H9 (cell line): ENCODE results near the gene MMP25. TPM values are rescaled to one million over a fixed set of nuclear protein-coding genes. Genes with fewer than 3 reads are reported as not detected.

ENCODE experiments used
- DNase-seq: peaks from one replicate; pipeline ENCODE4 v3.0.0-alpha.2; 2017
- H2AFZ ChIP-seq: one replicate; pipeline ENCODE4 v1.6.1; 2013; ENCODE audit warnings: mild to moderate bottlenecking, low read length, control low read depth, moderate library complexity
- H2AK5ac ChIP-seq: 2 replicates; pipeline ENCODE4 v1.6.1; 2013; ENCODE audit warnings: low read length, control low read depth, mixed read lengths; ENCODE audit not compliant: insufficient read length
- H2BK120ac ChIP-seq: one replicate; pipeline ENCODE4 v1.6.1; 2013; ENCODE audit warnings: low read depth, mild to moderate bottlenecking, low read length, control low read depth, inconsistent platforms; ENCODE audit not compliant: poor library complexity, severe bottlenecking
- H2BK12ac ChIP-seq: 2 replicates; pipeline ENCODE4 v1.6.1; 2013; ENCODE audit warnings: low read length, control low read depth, mixed read lengths, low read depth; ENCODE audit not compliant: insufficient read length
- H2BK15ac ChIP-seq: 2 replicates; pipeline ENCODE4 v1.6.1; 2013; ENCODE audit warnings: low read depth, low read length, control low read depth
- H2BK20ac ChIP-seq: one replicate; pipeline ENCODE4 v1.6.1; 2013; ENCODE audit warnings: low read depth, mild to moderate bottlenecking, low read length, control low read depth, inconsistent platforms; ENCODE audit not compliant: poor library complexity, severe bottlenecking
- H2BK5ac ChIP-seq: 2 replicates; pipeline ENCODE4 v1.6.1; 2013; ENCODE audit warnings: low read length, control low read depth, mixed read lengths; ENCODE audit not compliant: insufficient read length
- H3K14ac ChIP-seq: 2 replicates; pipeline ENCODE4 v1.6.1; 2013; ENCODE audit warnings: low read length, control low read depth; ENCODE audit not compliant: insufficient read depth
- H3K18ac ChIP-seq: 2 replicates; pipeline ENCODE4 v1.6.1; 2013; ENCODE audit warnings: low read depth, mild to moderate bottlenecking, mixed read lengths, low read length, control low read depth; ENCODE audit not compliant: insufficient read length
- H3K23ac ChIP-seq: 2 replicates; pipeline ENCODE4 v1.6.1; 2013; ENCODE audit warnings: low read length, control low read depth, mixed read lengths, low read depth; ENCODE audit not compliant: insufficient read length
- H3K23me2 ChIP-seq: 2 replicates; pipeline ENCODE4 v1.6.1; 2013; ENCODE audit warnings: low read depth, mild to moderate bottlenecking, mixed read lengths, low read length, control low read depth; ENCODE audit not compliant: insufficient read length, poor library complexity, severe bottlenecking
- H3K27ac ChIP-seq: 2 replicates; pipeline ENCODE4 v1.5.1; 2013; ENCODE audit warnings: low read length, control low read depth, mixed read lengths, low read depth; ENCODE audit not compliant: insufficient read length
- H3K27me3 ChIP-seq: 2 replicates; pipeline ENCODE4 v1.6.1; 2013; ENCODE audit warnings: low read length, control low read depth, inconsistent platforms; ENCODE audit not compliant: insufficient read depth
- H3K4ac ChIP-seq: 2 replicates; pipeline ENCODE4 v1.6.1; 2013; ENCODE audit warnings: low read depth, mild to moderate bottlenecking, control low read depth, inconsistent platforms, low read length, moderate library complexity
- H3K4me1 ChIP-seq: 2 replicates; pipeline ENCODE4 v1.6.1; 2013; ENCODE audit warnings: low read length, control low read depth, inconsistent platforms; ENCODE audit not compliant: insufficient read depth
- H3K4me2 ChIP-seq: 2 replicates; pipeline ENCODE4 v1.6.1; 2013; ENCODE audit warnings: low read length, control low read depth, mixed read lengths; ENCODE audit not compliant: insufficient read length, insufficient read depth
- H3K56ac ChIP-seq: 2 replicates; pipeline ENCODE4 v1.6.1; 2013; ENCODE audit warnings: low read depth, mild to moderate bottlenecking, mixed read lengths, low read length, control low read depth; ENCODE audit not compliant: insufficient read length
- H3K79me1 ChIP-seq: 2 replicates; pipeline ENCODE4 v1.6.1; 2013; ENCODE audit warnings: low read depth, mild to moderate bottlenecking, moderate library complexity, low read length, control low read depth, inconsistent platforms; ENCODE audit not compliant: insufficient read depth, poor library complexity, severe bottlenecking
- H3K79me2 ChIP-seq: 2 replicates; pipeline ENCODE4 v1.6.1; 2013; ENCODE audit warnings: low read length, control low read depth, inconsistent platforms; ENCODE audit not compliant: insufficient read depth
- H3K9ac ChIP-seq: 2 replicates; pipeline ENCODE4 v1.6.1; 2013; ENCODE audit warnings: low read length, control low read depth, mixed read lengths; ENCODE audit not compliant: insufficient read length; ENCODE audit errors: extremely low read depth
- H3K9me3 ChIP-seq: one replicate; pipeline ENCODE4 v1.6.1; 2013; ENCODE audit warnings: low read depth, low read length, inconsistent platforms; ENCODE audit not compliant: control insufficient read depth
- H3T11ph ChIP-seq: one replicate; pipeline ENCODE4 v1.6.1; 2013; ENCODE audit warnings: mild to moderate bottlenecking, low read length, control low read depth, inconsistent platforms
- H4K20me1 ChIP-seq: one replicate; pipeline ENCODE4 v1.6.1; 2013; ENCODE audit not compliant: control insufficient read depth, insufficient read length, insufficient read depth
- H4K5ac ChIP-seq: 2 replicates; pipeline ENCODE4 v1.6.1; 2013; ENCODE audit warnings: low read depth, mild to moderate bottlenecking, mixed read lengths, low read length, control low read depth; ENCODE audit not compliant: insufficient read length
- H4K8ac ChIP-seq: replicated peaks from 2 replicates; pipeline ENCODE4 v1.6.1; 2013; ENCODE audit warnings: low read length, control low read depth, mixed read lengths, low read depth; ENCODE audit not compliant: insufficient read length
- H4K91ac ChIP-seq: 2 replicates; pipeline ENCODE4 v1.6.1; 2013; ENCODE audit warnings: low read depth, mild to moderate bottlenecking, moderate library complexity, mixed read lengths, low read length, control low read depth; ENCODE audit not compliant: insufficient read length
- H3K27ac Mint-ChIP-seq, 3 experiments: 2 replicates in 2 of 3; 3 replicates in 1 of 3; pipeline ENCODE4 v1.8.0; 2020 to 2021; ENCODE audit warnings: mixed read lengths in 3 of 3, mild to moderate bottlenecking in 1 of 3, moderate library complexity in 1 of 3
- H3K27me3 Mint-ChIP-seq: 2 replicates; pipeline ENCODE4 v1.8.0; 2021; ENCODE audit warnings: low read depth, mild to moderate bottlenecking, moderate library complexity, mixed read lengths
- H3K36me3 Mint-ChIP-seq, 3 experiments: 2 replicates in 2 of 3; 3 replicates in 1 of 3; pipeline ENCODE4 v1.8.0; 2020 to 2021; ENCODE audit warnings: low read depth in 3 of 3, mixed read lengths in 3 of 3; ENCODE audit not compliant: insufficient read depth in 1 of 3
- H3K4me1 Mint-ChIP-seq, 2 experiments: 2 replicates each; pipeline ENCODE4 v1.8.0; 2020; ENCODE audit warnings: mixed read lengths in 2 of 2
- H3K4me3 Mint-ChIP-seq, 2 experiments: 2 replicates in 1 of 2; 3 replicates in 1 of 2; pipeline ENCODE4 v1.8.0; 2020 to 2021; ENCODE audit warnings: mild to moderate bottlenecking in 2 of 2, mixed read lengths in 2 of 2, moderate library complexity in 1 of 2
- H3K9me3 Mint-ChIP-seq, 2 experiments: 2 replicates in 1 of 2; 3 replicates in 1 of 2; pipeline ENCODE4 v1.8.0; 2020; ENCODE audit warnings: mild to moderate bottlenecking in 2 of 2, mixed read lengths in 2 of 2, moderate library complexity in 1 of 2
- CTCF ChIP-seq: fragments of 200-600 bp; sonication (generic); conservative IDR thresholded peaks from 3 replicates; pipeline ENCODE4 v1.8.0; 2021; ENCODE audit warnings: antibody characterized with exemption, mild to moderate bottlenecking
- WGBS: extraction: QIAGEN DNeasy Blood & Tissue Kit; methylation state at CpG from one replicate; pipeline ENCODE4 v1.1.7; 2013; ENCODE audit warnings: missing lambda C conversion rate, low lambda C conversion rate, mixed read lengths; ENCODE audit not compliant: insufficient read length; ENCODE audit errors: extremely low coverage; 5-methylcytosine and 5-hydroxymethylcytosine counted together
- total RNA-seq: library from RNA; stranded (reverse); gene quantifications from 2 replicates; pipeline ENCODE4 v1.2.1, GENCODE V29; 2021

Gene MMP25
- total RNA-seq, 1 experiment from 2014 or later: 13.5 TPM

DNA sequence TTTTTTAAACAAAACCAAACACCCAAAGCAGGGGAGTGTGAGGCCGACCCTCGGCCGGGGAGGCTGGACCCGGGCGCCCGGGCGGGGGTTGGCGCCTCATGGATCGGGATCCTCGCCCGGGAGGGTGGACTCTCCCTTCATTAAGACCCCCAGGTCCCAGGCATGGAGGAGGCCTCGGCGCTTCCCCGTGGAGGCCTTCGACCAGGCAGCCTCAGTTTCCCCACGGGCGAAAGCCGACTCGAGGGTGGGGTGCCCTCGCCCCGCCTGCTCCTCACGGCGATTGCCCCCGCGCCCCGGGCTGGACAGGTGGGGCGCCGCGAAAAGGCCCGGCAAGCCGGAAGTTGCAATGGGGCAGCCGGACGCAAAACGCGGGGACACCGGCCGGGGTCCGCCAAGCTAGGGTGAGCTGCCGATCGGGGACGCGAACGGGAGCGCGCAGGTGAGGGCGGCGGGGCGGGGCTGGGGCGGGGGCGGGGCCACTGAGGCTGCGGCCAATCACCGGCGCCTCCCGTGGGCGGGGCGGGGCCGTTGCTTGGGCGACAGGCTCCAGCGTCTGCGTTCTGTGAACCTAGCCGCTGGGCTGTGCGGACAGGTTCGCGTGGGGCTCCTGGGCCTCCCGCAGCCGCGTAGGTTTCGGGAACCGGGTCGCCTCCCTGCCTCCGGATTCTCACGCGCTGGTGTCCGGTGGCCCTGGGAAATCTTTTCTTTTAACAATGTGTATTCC, 60.0 kb downstream of the MMP25 start:
- peak; percentile 97 for DNase-seq
- H3T11ph ChIP-seq: no peak overlapping the region
- H3K4me1 ChIP-seq: peaks cover 3% of the 10 kb centered on the region
- no CpG with 5 or more reads among the region's 74 CpGs for WGBS
- Mint-ChIP-seq H3K4me3 (peak overlapping the region; percentile 56 to 82), H3K27ac (peak overlapping the region; percentile 98 to 99 (median 99); a peak in 5 of 7 replicates), H3K36me3 (no peaks in the 10 kb centered on the region; a peak in 2 of 7 replicates), H3K4me1 (peaks cover 21 to 26% of the 10 kb centered on the region in 2 experiments), H3K27me3 (no peaks in the 10 kb centered on the region), H3K9me3 (no peaks in the 10 kb centered on the region; a peak in 1 of 5 replicates)
- no peaks in the 10 kb centered on the region for H3K27me3 ChIP-seq
- H4K8ac ChIP-seq: no peak overlapping the region
- H3K4me2 ChIP-seq: peak overlapping the region; percentile 50
- H3K79me2 ChIP-seq: no peaks in the 10 kb centered on the region
- H2BK20ac ChIP-seq: no peak overlapping the region
- peak overlapping the region; percentile 93; the same call in 1 of the 2 replicates for H3K14ac ChIP-seq
- H3K4ac ChIP-seq: no peak overlapping the region
- H3K56ac ChIP-seq: no peak overlapping the region
- H4K20me1 ChIP-seq: no peaks in the 10 kb centered on the region
- H3K27ac ChIP-seq: no peak overlapping the region
- H3K18ac ChIP-seq: peak overlapping the region; percentile 88
- no peak overlapping the region for H2BK5ac ChIP-seq
- peak overlapping the region; percentile 70 for H3K9ac ChIP-seq
- H2AFZ ChIP-seq: no peak overlapping the region
- no peaks in the 10 kb centered on the region for H3K79me1 ChIP-seq
- H4K5ac ChIP-seq: no peak overlapping the region
- H4K91ac ChIP-seq: no peak overlapping the region
- H3K23me2 ChIP-seq: peaks cover 8% of the 10 kb centered on the region
- H3K23ac ChIP-seq: no peak overlapping the region
- TF ChIP-seq CTCF: no peak
- H2BK15ac ChIP-seq: no peak overlapping the region
- no peaks in the 10 kb centered on the region for H3K9me3 ChIP-seq
- no peak overlapping the region for H2BK12ac ChIP-seq
- H2AK5ac ChIP-seq: no peak overlapping the region
- H2BK120ac ChIP-seq: no peak overlapping the region

Other genes with a start within 250 kb of the MMP25 start
- not detected in 2 replicates for gene PRSS41, start 248.1 kb upstream of the MMP25 start, total RNA-seq
- not detected in 2 replicates for gene PRSS21, start 229.3 kb upstream of the MMP25 start, total RNA-seq
- not detected in 2 replicates for gene ZG16B, start 216.3 kb upstream of the MMP25 start, total RNA-seq
- gene PRSS22, start 188.4 kb upstream of the MMP25 start, total RNA-seq: 1.9 and 2.4 TPM in 2 replicates
- gene FLYWCH2, start 163.3 kb upstream of the MMP25 start, total RNA-seq: 16.5 and 20.9 TPM in 2 replicates
- gene FLYWCH1, start 134.6 kb upstream of the MMP25 start, total RNA-seq: 12.5 and 13.0 TPM in 2 replicates
- gene KREMEN2, start 82.3 kb upstream of the MMP25 start, total RNA-seq: 12.8 and 14.6 TPM in 2 replicates
- gene PAQR4, start 77.2 kb upstream of the MMP25 start, total RNA-seq: 32.1 and 33.3 TPM in 2 replicates
- 114 and 120 TPM in 2 replicates for gene PKMYT1, start 66.1 kb upstream of the MMP25 start, total RNA-seq
- 1.3 and 1.5 TPM in 2 replicates for gene CLDN9, start 33.6 kb upstream of the MMP25 start, total RNA-seq
- gene CLDN6, start 28.4 kb upstream of the MMP25 start, total RNA-seq: 743 and 757 TPM in 2 replicates
- gene TNFRSF12A, start 26.2 kb upstream of the MMP25 start, total RNA-seq: 147 and 148 TPM in 2 replicates
- 61.1 and 61.3 TPM in 2 replicates for gene HCFC1R1, start 22.6 kb upstream of the MMP25 start, total RNA-seq
- 65.7 and 68.2 TPM in 2 replicates for gene THOC6, start 22.5 kb upstream of the MMP25 start, total RNA-seq
- 13.5 TPM in 2 replicates for gene BICDL2, start 9.6 kb upstream of the MMP25 start, total RNA-seq
- gene IL32, start 19.1 kb downstream of the MMP25 start, total RNA-seq: 2.0 and 2.6 TPM in 2 replicates
- gene ZSCAN10, start 52.7 kb downstream of the MMP25 start, total RNA-seq: 207 and 212 TPM in 2 replicates
- gene ZNF205, start 66.0 kb downstream of the MMP25 start, total RNA-seq: 16.8 and 18.8 TPM in 2 replicates
- gene ZNF213, start 88.5 kb downstream of the MMP25 start, total RNA-seq: 6.2 and 6.4 TPM in 2 replicates
- not detected in 2 replicates for gene OR1F1, start 141.6 kb downstream of the MMP25 start, total RNA-seq
- 14.8 and 14.9 TPM in 2 replicates for gene ZNF200, start 188.6 kb downstream of the MMP25 start, total RNA-seq
- gene MEFV, start 210.1 kb downstream of the MMP25 start, total RNA-seq: not detected in 2 replicates
- 35.7 and 36.3 TPM in 2 replicates for gene ZNF263, start 236.9 kb downstream of the MMP25 start, total RNA-seq